ENCODE data around the gene PTPRB.

DNA sequence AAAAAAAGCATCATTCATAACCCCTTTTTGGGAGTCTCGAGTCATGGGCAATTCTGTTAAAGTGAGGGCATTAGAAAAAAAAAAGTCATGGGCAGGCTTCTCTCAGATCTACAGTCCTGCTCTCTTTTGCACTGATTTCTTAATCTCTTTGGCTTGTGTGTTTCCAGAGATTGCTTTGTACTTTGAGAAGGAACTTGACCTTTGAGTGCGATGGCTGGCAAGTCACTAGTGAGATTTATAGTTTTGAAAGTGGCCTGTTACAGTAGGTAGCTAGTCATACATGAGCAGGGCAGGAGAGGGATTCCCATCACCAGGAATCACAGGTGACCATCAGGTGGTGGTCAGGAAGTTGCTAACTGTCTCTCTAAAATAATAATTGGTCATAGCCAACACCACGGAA lies 151.5 kb downstream of the PTPRB start:
- no peak for TF ChIP-seq CTCF (IDR thresholded peaks at IDR 0.05)
- no peak for TF ChIP-seq POLR2AphosphoS5 (IDR thresholded peaks at IDR 0.05; ENCODE audit: low read depth, low read length)
- TF ChIP-seq, protein P1, sequence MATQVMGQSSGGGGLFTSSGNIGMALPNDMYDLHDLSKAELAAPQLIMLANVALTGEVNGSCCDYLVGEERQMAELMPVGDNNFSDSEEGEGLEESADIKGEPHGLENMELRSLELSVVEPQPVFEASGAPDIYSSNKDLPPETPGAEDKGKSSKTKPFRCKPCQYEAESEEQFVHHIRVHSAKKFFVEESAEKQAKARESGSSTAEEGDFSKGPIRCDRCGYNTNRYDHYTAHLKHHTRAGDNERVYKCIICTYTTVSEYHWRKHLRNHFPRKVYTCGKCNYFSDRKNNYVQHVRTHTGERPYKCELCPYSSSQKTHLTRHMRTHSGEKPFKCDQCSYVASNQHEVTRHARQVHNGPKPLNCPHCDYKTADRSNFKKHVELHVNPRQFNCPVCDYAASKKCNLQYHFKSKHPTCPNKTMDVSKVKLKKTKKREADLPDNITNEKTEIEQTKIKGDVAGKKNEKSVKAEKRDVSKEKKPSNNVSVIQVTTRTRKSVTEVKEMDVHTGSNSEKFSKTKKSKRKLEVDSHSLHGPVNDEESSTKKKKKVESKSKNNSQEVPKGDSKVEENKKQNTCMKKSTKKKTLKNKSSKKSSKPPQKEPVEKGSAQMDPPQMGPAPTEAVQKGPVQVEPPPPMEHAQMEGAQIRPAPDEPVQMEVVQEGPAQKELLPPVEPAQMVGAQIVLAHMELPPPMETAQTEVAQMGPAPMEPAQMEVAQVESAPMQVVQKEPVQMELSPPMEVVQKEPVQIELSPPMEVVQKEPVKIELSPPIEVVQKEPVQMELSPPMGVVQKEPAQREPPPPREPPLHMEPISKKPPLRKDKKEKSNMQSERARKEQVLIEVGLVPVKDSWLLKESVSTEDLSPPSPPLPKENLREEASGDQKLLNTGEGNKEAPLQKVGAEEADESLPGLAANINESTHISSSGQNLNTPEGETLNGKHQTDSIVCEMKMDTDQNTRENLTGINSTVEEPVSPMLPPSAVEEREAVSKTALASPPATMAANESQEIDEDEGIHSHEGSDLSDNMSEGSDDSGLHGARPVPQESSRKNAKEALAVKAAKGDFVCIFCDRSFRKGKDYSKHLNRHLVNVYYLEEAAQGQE (IDR thresholded peaks at IDR 0.05; ENCODE audit: insufficient read depth in 1 of 2, low read depth in 2 of 2, low read length in 1 of 2), result no peak
- no peak for TF ChIP-seq TCF7L2 (IDR thresholded peaks at IDR 0.05; ENCODE audit: low read depth, low read length)
- TF ChIP-seq SIN3A (IDR thresholded peaks at IDR 0.05; ENCODE audit: borderline replicate concordance, insufficient read depth, low read depth, low read length), result no peak

Data from Panc1 (cell line).